Epithelial cell of proximal tubule (primary cell): ENCODE data around the gene SEMA3G. TPM values are rescaled to one million over a fixed set of nuclear protein-coding genes. Genes with fewer than 3 reads are reported as not detected.

Experiments used
- DNase-seq: peaks from one replicate; pipeline ENCODE4 v3.0.0-alpha.2; 2011; ENCODE audit warnings: low read depth
- H3K4me3 ChIP-seq: 2 replicates; pipeline ENCODE4 v1.5.1; 2011; ENCODE audit warnings: low read depth, mild to moderate bottlenecking, low read length
- CTCF ChIP-seq: conservative IDR thresholded peaks from 2 replicates; pipeline ENCODE4 v1.5.1; 2012; ENCODE audit warnings: low read depth, mild to moderate bottlenecking, low read length
- total RNA-seq: library from RNA; depleted of rRNA; stranded (reverse); fragments of >200 nt; gene quantifications from 2 replicates; pipeline ENCODE4 v1.2.3, GENCODE V29; 2015

SEMA3G gene
- 0.43 and 5.1 TPM in 2 replicates for total RNA-seq

- DNase-seq = no peak
- no peak within 1 kb of the TSS for H3K4me3 ChIP-seq
Observed at GRCh38 chr3:52444860-52445793, at the start of gene SEMA3G. SEMA3G (minus strand) TSS chr3:52445103; CDS start chr3:52445027, 76 bp downstream.

DNA sequence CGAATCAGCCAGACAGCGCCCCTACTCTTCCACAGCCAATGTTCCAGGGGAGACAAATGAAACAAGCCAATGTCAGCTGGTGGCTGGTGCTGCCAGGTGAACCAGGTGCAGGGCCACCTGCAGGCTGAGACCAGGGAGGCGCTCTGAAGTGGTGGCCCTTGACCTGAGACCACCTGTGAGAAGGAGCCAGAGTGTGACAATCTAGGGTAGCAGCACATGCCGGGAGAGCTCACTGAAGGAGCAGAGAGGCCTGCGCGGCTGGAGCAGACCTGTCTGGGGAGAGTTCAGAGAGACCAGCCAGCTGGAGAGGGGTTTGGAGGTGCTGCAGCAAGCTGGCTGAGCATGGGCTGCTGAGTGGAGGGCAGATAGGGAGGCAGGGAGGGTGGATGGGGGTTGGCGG, 49.5 kb upstream of the SEMA3G start:
- no peak for TF ChIP-seq CTCF
- H3K4me3 ChIP-seq = no peak overlapping the region
- no peak for DNase-seq

More at GRCh38 chr3:52444860-52445793, at the start of gene SEMA3G:
- peak; percentile 41 for TF ChIP-seq CTCF

GRCh38 chr3:52493232-52494017, 48.5 kb upstream of the SEMA3G start:
- no peak overlapping the region for H3K4me3 ChIP-seq
- no peak for DNase-seq
- no peak for TF ChIP-seq CTCF

DNA sequence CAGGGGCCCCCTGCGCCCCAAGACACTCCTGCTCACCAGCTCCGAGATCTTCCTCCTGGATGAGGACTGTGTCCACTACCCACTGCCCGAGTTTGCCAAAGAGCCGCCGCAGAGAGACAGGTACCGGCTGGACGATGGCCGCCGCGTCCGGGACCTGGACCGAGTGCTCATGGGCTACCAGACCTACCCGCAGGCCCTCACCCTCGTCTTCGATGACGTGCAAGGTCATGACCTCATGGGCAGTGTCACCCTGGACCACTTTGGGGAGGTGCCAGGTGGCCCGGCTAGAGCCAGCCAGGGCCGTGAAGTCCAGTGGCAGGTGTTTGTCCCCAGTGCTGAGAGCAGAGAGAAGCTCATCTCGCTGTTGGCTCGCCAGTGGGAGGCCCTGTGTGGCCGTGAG, 47.2 kb upstream of the SEMA3G start:
- no peak for TF ChIP-seq CTCF

DNA sequence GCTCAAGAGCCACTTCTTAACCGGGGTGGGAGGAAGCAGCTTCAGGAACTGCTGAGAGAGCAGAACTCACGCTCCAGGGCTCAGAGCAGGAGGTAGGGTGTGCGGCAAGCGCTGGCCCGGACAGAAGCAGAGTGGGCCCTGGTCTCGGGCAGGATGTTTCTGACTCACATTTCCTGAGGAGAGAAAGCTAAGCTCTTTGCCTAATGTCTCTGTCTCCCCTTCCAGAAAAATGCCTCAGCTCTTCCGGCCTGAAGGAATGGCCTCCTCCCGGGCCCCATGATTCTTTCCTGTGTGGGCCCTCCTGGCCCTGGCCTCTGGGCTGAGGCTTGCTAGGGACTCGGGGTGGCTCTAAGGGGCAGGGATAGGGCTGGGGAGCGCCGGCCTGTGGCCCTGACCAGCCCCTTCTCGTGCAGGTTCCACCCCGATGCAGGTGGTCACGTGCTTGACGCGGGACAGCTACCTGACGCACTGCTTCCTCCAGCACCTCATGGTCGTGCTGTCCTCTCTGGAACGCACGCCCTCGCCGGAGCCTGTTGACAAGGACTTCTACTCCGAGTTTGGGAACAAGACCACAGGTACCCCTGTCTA, 46.1 kb upstream of the SEMA3G start:
- no peak for DNase-seq
- no peak overlapping the region for H3K4me3 ChIP-seq
- no peak for TF ChIP-seq CTCF

More for the DNA sequence above, 47.2 kb upstream of the SEMA3G start:
- no peak overlapping the region for H3K4me3 ChIP-seq
- no peak for DNase-seq

- DNase-seq = no peak
- no peak for TF ChIP-seq CTCF
- no peak overlapping the region for H3K4me3 ChIP-seq
Observed at GRCh38 chr3:52490035-52490938, 45.4 kb upstream of the SEMA3G start.
